Smooth muscle cell (in vitro differentiated cells): ENCODE data around the gene NCOA4. TPM values are rescaled to one million over a fixed set of nuclear protein-coding genes. Genes with fewer than 3 reads are reported as not detected.
"Not testable (repeated sequence)": the region's sequence is repeated elsewhere in the genome, so short reads cannot be mapped to it uniquely, and the experiment has no call there.

Experiments
- DNase-seq: peaks from one replicate; lab custom pipeline; 2025; ENCODE audit not compliant: unreplicated experiment; lab: John Stamatoyannopoulos, UW
- H2AFZ ChIP-seq: fragments of 200-600 bp; sonication (generic); 2 replicates; pipeline ENCODE4 v1.6.0; 2016; ENCODE audit warnings: antibody characterized with exemption, low read depth, mild to moderate bottlenecking
- H3F3A ChIP-seq: fragments of 200-600 bp; sonication (generic); 2 replicates; pipeline ENCODE4 v1.6.0; 2017; ENCODE audit warnings: antibody characterized with exemption, low read depth
- H3K27ac ChIP-seq: fragments of 200-600 bp; sonication (generic); 2 replicates; pipeline ENCODE4 v1.5.1; 2016; ENCODE audit warnings: low read depth, mild to moderate bottlenecking
- H3K27me3 ChIP-seq: fragments of 200-600 bp; sonication (generic); 2 replicates; pipeline ENCODE4 v1.6.1; 2016; ENCODE audit warnings: low read depth, mild to moderate bottlenecking
- H3K36me3 ChIP-seq: fragments of 200-600 bp; sonication (generic); 2 replicates; pipeline ENCODE4 v1.5.1; 2016; ENCODE audit warnings: low read depth
- H3K4me1 ChIP-seq: fragments of 200-600 bp; sonication (generic); 2 replicates; pipeline ENCODE4 v1.5.1; 2016; ENCODE audit warnings: low read depth
- H3K4me2 ChIP-seq: fragments of 200-600 bp; sonication (generic); 2 replicates; pipeline ENCODE4 v1.6.0; 2016; ENCODE audit warnings: mild to moderate bottlenecking
- H3K4me3 ChIP-seq: fragments of 200-600 bp; sonication (generic); 2 replicates; pipeline ENCODE4 v1.5.1; 2016; ENCODE audit warnings: mild to moderate bottlenecking
- H3K79me2 ChIP-seq: fragments of 200-600 bp; sonication (generic); 2 replicates; pipeline ENCODE4 v1.6.0; 2016; ENCODE audit warnings: low read depth, mild to moderate bottlenecking
- H3K9ac ChIP-seq: fragments of 200-600 bp; sonication (generic); 2 replicates; pipeline ENCODE4 v1.6.0; 2016; ENCODE audit warnings: low read depth
- H3K9me3 ChIP-seq: fragments of 200-600 bp; sonication (generic); replicated peaks from 2 replicates; pipeline ENCODE4 v1.5.1; 2016; ENCODE audit warnings: low read depth
- H4K20me1 ChIP-seq: fragments of 200-600 bp; sonication (generic); 2 replicates; pipeline ENCODE4 v1.6.0; 2016; ENCODE audit warnings: low read depth
- CTCF ChIP-seq: fragments of 200-600 bp; sonication (generic); IDR thresholded peaks from 2 replicates; pipeline ENCODE4 v1.5.1; 2017; ENCODE audit warnings: borderline replicate concordance, mild to moderate bottlenecking, antibody characterized with exemption; ENCODE audit not compliant: insufficient read depth, poor library complexity, severe bottlenecking
- WGBS: methylation state at CpG from one replicate; pipeline ENCODE4 v1.1.7; 2016; ENCODE audit warnings: low lambda C conversion rate; 5-methylcytosine and 5-hydroxymethylcytosine counted together
- polyA plus RNA-seq: library from polyadenylated mRNA; unstranded; fragments of >200 nt; fragmentation: Nextera tagmentation; extraction: Ambion mirVana; gene quantifications from 2 replicates; pipeline ENCODE4 v1.2.1, GENCODE V29; 2016
- total RNA-seq: library from RNA; depleted of rRNA; stranded (reverse); fragments of >200 nt; gene quantifications from 2 replicates; pipeline ENCODE4 v1.2.3, GENCODE V29; 2014

The NCOA4 gene
- total and polyA plus RNA-seq, 2 experiments from 2014 or later: 61.3 to 147 TPM

DNA sequence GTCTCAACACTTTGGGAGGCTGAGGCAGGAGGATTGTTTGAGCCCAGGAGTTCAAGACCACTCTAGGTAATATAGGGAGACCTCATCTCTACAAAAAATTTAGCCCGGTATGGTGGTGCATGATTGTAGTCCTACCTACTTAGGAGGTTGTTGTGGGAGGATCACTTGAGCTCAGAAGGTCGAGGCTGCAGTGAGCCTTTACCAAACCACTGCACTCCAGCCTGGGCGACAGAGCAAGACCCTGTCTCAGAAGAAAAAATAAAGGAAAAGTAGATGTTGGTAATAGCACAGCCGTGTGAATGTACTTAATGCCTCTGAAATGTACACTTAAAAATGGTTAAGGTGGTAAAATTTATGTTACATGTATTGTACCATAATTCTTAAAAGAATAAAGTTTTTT, 32.9 kb downstream of the NCOA4 start:
- no peak overlapping the region for H2AFZ ChIP-seq
- H3K79me2 ChIP-seq: peaks cover 4% of the 10 kb centered on the region
- no peaks in the 10 kb centered on the region for H3K27me3 ChIP-seq
- H4K20me1 ChIP-seq: peaks cover 22% of the 10 kb centered on the region
- no peaks in the 10 kb centered on the region for H3K9me3 ChIP-seq
- TF ChIP-seq CTCF: no peak
- no peaks in the 10 kb centered on the region for H3F3A ChIP-seq
- no peak overlapping the region for H3K27ac ChIP-seq
- H3K4me3 ChIP-seq: no peak overlapping the region
- H3K4me2 ChIP-seq: no peak overlapping the region
- 97% methylated on average over 4 of the region's 4 CpGs for WGBS
- H3K36me3 ChIP-seq: peaks cover 5% of the 10 kb centered on the region
- no peak overlapping the region for H3K9ac ChIP-seq
- no peak for DNase-seq
- no peaks in the 10 kb centered on the region for H3K4me1 ChIP-seq

DNA sequence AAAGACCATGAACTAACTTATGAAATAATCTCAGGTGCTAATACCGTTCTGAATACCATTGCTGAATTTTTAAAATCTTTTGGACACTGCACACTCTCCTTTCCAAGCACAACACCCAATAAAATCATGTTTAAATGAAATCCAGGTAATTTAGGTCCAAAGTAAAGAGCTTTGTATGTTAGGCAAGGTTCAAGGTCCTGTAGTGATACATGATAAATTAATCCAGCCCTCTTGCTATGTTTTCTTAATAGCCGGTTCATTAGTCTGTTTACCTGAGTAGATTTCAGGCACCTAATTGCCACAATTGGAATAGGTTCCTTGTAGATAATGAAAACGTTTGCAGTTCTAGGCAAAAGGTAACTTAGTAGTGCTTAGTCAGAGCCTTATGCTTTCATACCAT, 44.8 kb downstream of the NCOA4 start:
- not testable (repeated sequence) for H2AFZ ChIP-seq, H3F3A ChIP-seq, H3K36me3 ChIP-seq, H3K27me3 ChIP-seq, H3K9me3 ChIP-seq, H3K4me2 ChIP-seq, H3K9ac ChIP-seq, DNase-seq, H3K79me2 ChIP-seq, H3K4me1 ChIP-seq, H3K4me3 ChIP-seq, H3K27ac ChIP-seq
- WGBS: 92% methylated on average over 3 of the region's 3 CpGs
- peaks cover 19% of the 10 kb centered on the region for H4K20me1 ChIP-seq

DNA sequence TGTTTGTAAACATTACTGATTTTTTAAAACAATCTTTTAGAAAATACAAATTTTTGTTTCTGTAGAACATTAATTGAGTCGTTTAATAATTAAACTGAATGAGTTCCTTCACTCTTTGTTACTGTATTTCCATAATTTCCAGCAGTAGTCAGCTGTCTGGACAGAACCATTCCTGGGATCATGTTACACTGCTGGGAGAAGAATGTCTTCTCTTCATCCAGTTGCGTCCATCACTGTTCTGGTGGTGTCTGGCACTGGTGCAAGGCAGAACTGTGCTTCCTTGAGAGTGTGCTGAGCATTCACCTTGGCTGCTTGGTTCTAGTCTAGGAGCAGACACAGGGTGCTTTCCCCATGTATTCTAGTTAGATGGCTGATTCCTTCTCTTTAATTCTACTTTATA, 46.0 kb downstream of the NCOA4 start:
- peaks cover 19% of the 10 kb centered on the region for H4K20me1 ChIP-seq
- not testable (repeated sequence) for H3K9ac ChIP-seq, H3K4me2 ChIP-seq, H3K36me3 ChIP-seq, DNase-seq, H3K27me3 ChIP-seq, H3K9me3 ChIP-seq, H3F3A ChIP-seq, H3K27ac ChIP-seq, H3K4me3 ChIP-seq, H3K4me1 ChIP-seq, H2AFZ ChIP-seq
- peaks cover 13% of the 10 kb centered on the region for H3K79me2 ChIP-seq
- 92% methylated on average over 2 of the region's 2 CpGs for WGBS

GRCh38 chr10:45983538-45984186, 46.8 kb downstream of the NCOA4 start:
- not testable (repeated sequence) for H3K4me3 ChIP-seq, H2AFZ ChIP-seq, H3K9ac ChIP-seq, H3K27ac ChIP-seq, DNase-seq, H3K36me3 ChIP-seq, H3K4me2 ChIP-seq, H3F3A ChIP-seq, H3K9me3 ChIP-seq, H3K4me1 ChIP-seq, H3K27me3 ChIP-seq
- H3K79me2 ChIP-seq: peaks cover 18% of the 10 kb centered on the region
- TF ChIP-seq CTCF: peak; percentile 45
- WGBS: 74% methylated on average over 6 of the region's 6 CpGs
- H4K20me1 ChIP-seq: peaks cover 21% of the 10 kb centered on the region

DNA sequence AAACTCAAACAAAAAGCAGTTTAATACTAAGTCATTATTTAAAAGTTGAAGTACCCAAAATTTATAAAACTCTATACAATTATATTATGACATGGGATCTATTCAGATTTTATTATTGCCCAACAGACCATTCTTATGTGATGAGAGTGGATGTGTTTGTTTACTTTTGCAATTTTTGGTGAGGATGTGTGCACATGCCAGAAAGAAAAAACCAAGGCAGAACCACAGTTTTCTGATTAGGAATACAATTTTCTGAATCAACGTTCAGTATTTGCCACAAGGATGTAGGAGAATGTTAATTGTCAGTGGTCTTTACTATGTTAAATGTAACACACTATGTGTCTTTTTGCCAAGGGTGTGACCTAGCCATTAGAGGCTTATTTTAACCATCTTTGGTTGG, 49.1 kb downstream of the NCOA4 start:
- not testable (repeated sequence) for H3K4me3 ChIP-seq, H3K27ac ChIP-seq, H2AFZ ChIP-seq, H3K4me2 ChIP-seq, H3K4me1 ChIP-seq, DNase-seq, H3K9me3 ChIP-seq, H3K36me3 ChIP-seq, H3F3A ChIP-seq, H3K9ac ChIP-seq, H3K27me3 ChIP-seq
- 71% methylated on average over 1 of the region's 1 CpG for WGBS
- Histone ChIP-seq H3K79me2 (peaks cover 29% of the 10 kb centered on the region), H4K20me1 (peaks cover 24% of the 10 kb centered on the region)

- H3K9ac ChIP-seq, H3K9me3 ChIP-seq, H3K36me3 ChIP-seq, H3K27me3 ChIP-seq, H3K4me2 ChIP-seq, H3K4me3 ChIP-seq, H3K27ac ChIP-seq, H3F3A ChIP-seq, H2AFZ ChIP-seq, H3K4me1 ChIP-seq, DNase-seq: not testable (repeated sequence)
- Histone ChIP-seq H3K79me2 (peaks cover 42% of the 10 kb centered on the region), H4K20me1 (peaks cover 24% of the 10 kb centered on the region)
- 88% methylated on average over 1 of the region's 2 CpGs for WGBS
Measured at GRCh38 chr10:45978554-45978953, 51.9 kb downstream of the NCOA4 start.

- H3K27ac ChIP-seq, H3K36me3 ChIP-seq, H3K9me3 ChIP-seq, H3K27me3 ChIP-seq, DNase-seq, H3K4me3 ChIP-seq, H3K4me1 ChIP-seq, H3F3A ChIP-seq, H2AFZ ChIP-seq: not testable (repeated sequence)
- H3K4me2 ChIP-seq: peak overlapping the region; percentile 92
- 92% methylated on average over 3 of the region's 3 CpGs for WGBS
- H4K20me1 ChIP-seq: peaks cover 16% of the 10 kb centered on the region
- peaks cover 60% of the 10 kb centered on the region for H3K79me2 ChIP-seq
- peak overlapping the region; percentile 96 for H3K9ac ChIP-seq
Measured at GRCh38 chr10:45974041-45974440, 56.4 kb downstream of the NCOA4 start.
